ENCODE data around the gene NEUROD4. TPM values are rescaled to one million over a fixed set of nuclear protein-coding genes. Genes with fewer than 3 reads are reported as not detected.

Gene NEUROD4
- total and polyA plus RNA-seq, 2 experiments from 2014 or later: 0.07 to 0.13 TPM

- H3K4me1 Mint-ChIP-seq: peaks cover 20% of the 10 kb centered on the region
- Histone ChIP-seq H3K4me1 (ENCODE audit: insufficient read depth) (peaks cover 13% of the 10 kb centered on the region; the same call in 1 of the 2 replicates), H3K4me2 (no peak overlapping the region), H3F3A (replicated peaks; ENCODE audit: low read depth) (no peaks in the 10 kb centered on the region), H3K36me3 (ENCODE audit: insufficient read depth) (no peaks in the 10 kb centered on the region), H4K20me1 (replicated peaks; ENCODE audit: insufficient read depth) (no peaks in the 10 kb centered on the region), H3K27me3 (ENCODE audit: insufficient read depth) (no peaks in the 10 kb centered on the region), H3K9me2 (ENCODE audit: insufficient read depth) (no peaks in the 10 kb centered on the region), H2AFZ (peak overlapping the region; percentile 29; the same call in 1 of the 2 replicates), H3K4me3 (no peak overlapping the region), H3K79me2 (replicated peaks; ENCODE audit: insufficient read depth) (no peaks in the 10 kb centered on the region), H3K27ac (ENCODE audit: low read depth) (no peak overlapping the region)
- no peaks in the 10 kb centered on the region for H3K9me3 Mint-ChIP-seq
- H3K36me3 Mint-ChIP-seq (ENCODE audit: low read depth): no peaks in the 10 kb centered on the region
- H3K27me3 Mint-ChIP-seq (ENCODE audit: insufficient read depth, low read depth, poor library complexity): peaks cover 3% of the 10 kb centered on the region
- DNase-seq (ENCODE audit: low spot score): no peak
- no peak overlapping the region for H3K4me3 Mint-ChIP-seq
- no peak for ATAC-seq
- no peak overlapping the region for H3K27ac Mint-ChIP-seq
- TF ChIP-seq ETS1 (IDR thresholded peaks at IDR 0.05) (no peak), ZNF462 (CRISPR knock-in tag; IDR thresholded peaks at IDR 0.05) (no peak), STAT1 (IDR thresholded peaks at IDR 0.05; ENCODE audit: unreplicated experiment) (no peak), JUNB (IDR thresholded peaks at IDR 0.05; ENCODE audit: unreplicated experiment) (no peak), POLR2AphosphoS5 (IDR thresholded peaks at IDR 0.05; ENCODE audit: low read depth) (no peak), NANOG (IDR thresholded peaks at IDR 0.05; ENCODE audit: borderline replicate concordance) (no peak), REST (IDR thresholded peaks at IDR 0.05; ENCODE audit: unreplicated experiment) (no peak), ZNF114 (CRISPR knock-in tag; IDR thresholded peaks at IDR 0.05) (no peak), EZH2phosphoT487 (IDR thresholded peaks at IDR 0.05; ENCODE audit: unreplicated experiment) (no peak), CREB1 (CRISPR knock-in tag; IDR thresholded peaks at IDR 0.05; ENCODE audit: low read depth) (no peak), ZNF331 (CRISPR knock-in tag; IDR thresholded peaks at IDR 0.05; ENCODE audit: low read depth) (no peak), CTCF (conservative IDR thresholded peaks at IDR 0.05; ENCODE audit: low read depth in 2 of 2) (no peak), EZH2 (IDR thresholded peaks at IDR 0.05; ENCODE audit: low read depth, unreplicated experiment) (no peak)
Measured at GRCh38 chr12:54977155-54977554, 42.6 kb upstream of the NEUROD4 start.
